AG04450 (cell line): ENCODE measurements around the gene CBX5. TPM values are rescaled to one million over a fixed set of nuclear protein-coding genes. Genes with fewer than 3 reads are reported as not detected.
A peak's percentile ranks its signal among the peaks of the same experiment; 100 is the strongest.
"Not testable (repeated sequence)": the region's sequence is repeated elsewhere in the genome, so short reads cannot be mapped to it uniquely, and the experiment has no call there.

Experiments
- CTCF ChIA-PET: fragments of 300-600, 350-600 bp; formaldehyde crosslinking; extraction: SDS; loops from one replicate; lab custom pipeline; 2022; ENCODE audit warnings: antibody characterized with exemption, inconsistent platforms; lab: Charles Lee
- POLR2A ChIA-PET: fragments of 350-600 bp; formaldehyde crosslinking; extraction: SDS; loops from one replicate; lab custom pipeline; 2021; ENCODE audit warnings: antibody characterized with exemption, inconsistent platforms; lab: Yijun Ruan, JAX
- DNase-seq: peaks from one replicate; pipeline ENCODE4 v3.0.0-alpha.2; 2011; ENCODE audit warnings: low read depth, low spot score
- H3K27ac ChIP-seq: one replicate; pipeline ENCODE4 v1.5.1; 2012; ENCODE audit warnings: low read depth, low read length, control low read depth
- H3K27me3 ChIP-seq: one replicate; pipeline ENCODE4 v1.6.0; 2012; ENCODE audit warnings: low read length; ENCODE audit not compliant: control insufficient read depth, insufficient read depth
- H3K4me3 ChIP-seq: 2 replicates; pipeline ENCODE4 v1.5.1; 2011; ENCODE audit warnings: mild to moderate bottlenecking, low read depth, low read length, control low read depth
- H3K9me3 ChIP-seq: 2 replicates; pipeline ENCODE4 v1.5.1; 2012; ENCODE audit warnings: low read length; ENCODE audit not compliant: control insufficient read depth, insufficient read depth
- CTCF ChIP-seq: IDR thresholded peaks from 2 replicates; pipeline ENCODE4 v1.5.1; 2011; ENCODE audit warnings: low read depth, low read length, control low read depth, inconsistent platforms
- polyA plus RNA-seq: library from polyadenylated mRNA; depleted of rRNA; stranded (reverse); fragments of >200 nt; gene quantifications from 2 replicates; pipeline ENCODE4 v1.2.3, GENCODE V29; 2011

The CBX5 gene
- polyA plus RNA-seq, 1 experiment = 62.3 TPM

GRCh38 chr12:54286042-54287030 lies 6.4 kb upstream of the CBX5 start:
- no peaks in the 10 kb centered on the region for H3K9me3 ChIP-seq
- peak overlapping the region; percentile 7; the same call in 1 of the 2 replicates for H3K4me3 ChIP-seq
- TF ChIP-seq CTCF = no peak
- ChIA-PET POLR2A (interaction anchor here (0.7 to 2.3 kb wide), 12 partner anchors 10 to 93 kb away, joined by 3 to 12 read pairs (median 4); partner anchors contain the start of genes COPZ1 and NFE2), CTCF (interaction anchor here (0.7 to 4.1 kb wide), 14 partner anchors 10 to 540 kb away, joined by 3 to 37 read pairs (median 6); partner anchors contain the start of gene COPZ1)
- no peak for DNase-seq
- H3K27me3 ChIP-seq = no peaks in the 10 kb centered on the region
- H3K27ac ChIP-seq = peak overlapping the region; percentile 31

- ChIA-PET POLR2A (interaction anchor here (1.1 to 2.3 kb wide), 4 partner anchors 23 to 74 kb away, joined by 3 to 12 read pairs (median 6); partner anchors contain the start of gene COPZ1), CTCF (interaction anchor here (0.7 to 4.1 kb wide), 15 partner anchors 11 to 539 kb away, joined by 3 to 37 read pairs (median 6); partner anchors contain the start of gene COPZ1)
- no peak for DNase-seq
- peak; percentile 46 for TF ChIP-seq CTCF
- Histone ChIP-seq H3K4me3 (0 out of 2 replicates have a peak overlapping the region, but pooled peaks have one; percentile 7), H3K9me3 (no peaks in the 10 kb centered on the region), H3K27ac (peak overlapping the region; percentile 31), H3K27me3 (no peaks in the 10 kb centered on the region)
These were observed 5.5 kb upstream of the CBX5 start for GRCh38 chr12:54285150-54286041.

GRCh38 chr12:54284070-54284780 lies 4.3 kb upstream of the CBX5 start:
- ChIA-PET POLR2A (interaction anchor here (1.0 kb wide), 1 partner anchor 75 kb away, joined by 4 read pairs; no protein-coding TSS in a partner anchor), CTCF (interaction anchor here (0.8 to 4.1 kb wide), 7 partner anchors 33 to 95 kb away, joined by 3 to 37 read pairs (median 3); partner anchors contain the start of gene COPZ1)
- DNase-seq, H3K9me3 ChIP-seq, H3K27ac ChIP-seq, H3K27me3 ChIP-seq: not testable (repeated sequence)
- H3K4me3 ChIP-seq = peak overlapping the region; percentile 93

- no peaks in the 10 kb centered on the region for H3K27me3 ChIP-seq
- no peaks in the 10 kb centered on the region for H3K9me3 ChIP-seq
- H3K27ac ChIP-seq = no peak overlapping the region
- no peak for DNase-seq
- peak overlapping the region; percentile 93 for H3K4me3 ChIP-seq
- TF ChIP-seq CTCF = no peak
- ChIA-PET CTCF (interaction anchor here (1.1 to 1.6 kb wide), 3 partner anchors 42 to 96 kb away, joined by 3 to 8 read pairs (median 3); partner anchors contain the start of gene COPZ1), POLR2A (interaction anchor here (1.2 kb wide), 1 partner anchor 44 kb away, joined by 12 read pairs; no protein-coding TSS in a partner anchor)
These were observed 3.1 kb upstream of the CBX5 start for GRCh38 chr12:54282949-54283593.

- not testable (repeated sequence) for H3K27me3 ChIP-seq, DNase-seq, H3K27ac ChIP-seq, H3K9me3 ChIP-seq
- H3K4me3 ChIP-seq = peak overlapping the region; percentile 93
- ChIA-PET CTCF (interaction anchor here (0.7 to 3.2 kb wide), 7 partner anchors 30 to 98 kb away, joined by 4 to 22 read pairs (median 5); partner anchors contain the start of gene COPZ1), POLR2A (interaction anchor here (1.1 to 1.4 kb wide), 3 partner anchors 15 to 29 kb away, joined by 3 to 5 read pairs (median 4); partner anchors contain the start of gene NFE2)
These were observed 1.8 kb upstream of the CBX5 start for GRCh38 chr12:54281694-54282093.

- H3K9me3 ChIP-seq, DNase-seq, H3K27me3 ChIP-seq: not testable (repeated sequence)
- ChIA-PET POLR2A (interaction anchor here (1.1 to 2.3 kb wide), 4 partner anchors 15 to 89 kb away, joined by 3 to 9 read pairs (median 4); partner anchors contain the start of gene NFE2), CTCF (interaction anchor here (0.7 to 3.2 kb wide), 7 partner anchors 30 to 98 kb away, joined by 4 to 22 read pairs (median 5); partner anchors contain the start of gene COPZ1)
- Histone ChIP-seq H3K4me3 (peak overlapping the region; percentile 93), H3K27ac (peak overlapping the region; percentile 87)
These were observed 1.3 kb upstream of the CBX5 start for GRCh38 chr12:54281261-54281638.
